NCI-H2029 (cell line): ENCODE measurements around the gene GAS2L3.
"Not testable (repeated sequence)": the region's sequence is repeated elsewhere in the genome, so short reads cannot be mapped to it uniquely, and the experiment has no call there.

Experiments used
- DNase-seq: peaks from one replicate; lab custom pipeline; 2025; lab: John Stamatoyannopoulos, UW

GAS2L3 gene

GRCh38 chr12:100573292-100574186 lies at the start of gene GAS2L3:
Gene GAS2L3 (plus strand): TSS chr12:100573684. CDS start chr12:100594905, 21,221 bp downstream.
- DNase-seq: peak; percentile 83

- DNase-seq: no peak
Measured at GRCh38 chr12:100528034-100528433, 45.5 kb upstream of the GAS2L3 start.

- no peak for DNase-seq
Measured at GRCh38 chr12:100528471-100529127, 44.9 kb upstream of the GAS2L3 start.

- DNase-seq: no peak
Measured at GRCh38 chr12:100529756-100530350, 43.6 kb upstream of the GAS2L3 start.

- DNase-seq: no peak
Measured at GRCh38 chr12:100533376-100533775, 40.1 kb upstream of the GAS2L3 start.

- no peak for DNase-seq
Measured at GRCh38 chr12:100534625-100535227, 38.8 kb upstream of the GAS2L3 start.

GRCh38 chr12:100539202-100539601 lies 34.3 kb upstream of the GAS2L3 start:
- no peak for DNase-seq

GRCh38 chr12:100544165-100544564 lies 29.3 kb upstream of the GAS2L3 start:
- DNase-seq: no peak

- no peak for DNase-seq
Measured at GRCh38 chr12:100545092-100545491, 28.4 kb upstream of the GAS2L3 start.

- DNase-seq: no peak
Measured at GRCh38 chr12:100553936-100554335, 19.5 kb upstream of the GAS2L3 start.

GRCh38 chr12:100554608-100555077 lies 18.8 kb upstream of the GAS2L3 start:
- peak; percentile 82 for DNase-seq

GRCh38 chr12:100555722-100556121 lies 17.8 kb upstream of the GAS2L3 start:
- DNase-seq: no peak

- DNase-seq: no peak
Measured at GRCh38 chr12:100557357-100557756, 16.1 kb upstream of the GAS2L3 start.

GRCh38 chr12:100559261-100559660 lies 14.2 kb upstream of the GAS2L3 start:
- DNase-seq: not testable (repeated sequence)

GRCh38 chr12:100564090-100564489 lies 9.4 kb upstream of the GAS2L3 start:
- no peak for DNase-seq

GRCh38 chr12:100564905-100565467 lies 8.5 kb upstream of the GAS2L3 start:
- no peak for DNase-seq

- DNase-seq: no peak
Measured at GRCh38 chr12:100565987-100566545, 7.4 kb upstream of the GAS2L3 start.

GRCh38 chr12:100566887-100567637 lies 6.4 kb upstream of the GAS2L3 start:
- DNase-seq: no peak

- DNase-seq: no peak
Measured at GRCh38 chr12:100567945-100568344, 5.5 kb upstream of the GAS2L3 start.

GRCh38 chr12:100572184-100572583 lies 1.3 kb upstream of the GAS2L3 start:
- DNase-seq: no peak
